HEK293 (cell line): ENCODE results near the gene CIROP.

Experiments
- CTCF ChIA-PET: fragments of 350-600 bp; formaldehyde crosslinking; extraction: SDS; loops from one replicate; lab custom pipeline; 2021; ENCODE audit warnings: antibody characterized with exemption; lab: Yijun Ruan, JAX
- POLR2A ChIA-PET: fragments of 300-600 bp; formaldehyde crosslinking; extraction: SDS; loops from one replicate; lab custom pipeline; 2020; ENCODE audit warnings: antibody characterized with exemption, inconsistent platforms; lab: Yijun Ruan, JAX
- H3K27ac ChIP-seq: fragments of 200-500 bp; sonication (Bioruptor generic); 2 replicates; pipeline ENCODE4 v1.5.1; 2014; ENCODE audit warnings: low read depth, low read length, control low read depth, inconsistent platforms; ENCODE audit errors: extremely low read depth
- H3K36me3 ChIP-seq, 2 experiments: fragments of 200-500 bp in 1 of 2; sonication (Bioruptor generic) in 1 of 2; 1 replicate in 1 of 2; 2 replicates in 1 of 2; pipeline ENCODE4 v1.5.1; 2014 to 2017; ENCODE audit warnings: inconsistent platforms in 2 of 2, low read length in 2 of 2; ENCODE audit not compliant: control insufficient read depth in 2 of 2, insufficient read depth in 1 of 2
- H3K4me1 ChIP-seq: fragments of 200-500 bp; sonication (Bioruptor generic); 2 replicates; pipeline ENCODE4 v1.5.1; 2014; ENCODE audit warnings: mild to moderate bottlenecking, low read length, inconsistent platforms; ENCODE audit not compliant: control insufficient read depth, insufficient read depth
- H3K4me3 ChIP-seq: 2 replicates; pipeline ENCODE4 v1.5.1; 2011; ENCODE audit warnings: low read depth, mild to moderate bottlenecking, control low read depth, low read length, moderate library complexity
- H3K9me3 ChIP-seq: fragments of 200-500 bp; sonication (Bioruptor generic); 2 replicates; pipeline ENCODE4 v1.5.1; 2014; ENCODE audit warnings: low read depth, low read length, inconsistent platforms; ENCODE audit not compliant: control insufficient read depth, insufficient read depth
- CTCF ChIP-seq: fragments of 450-650 bp; formaldehyde crosslinking; IDR thresholded peaks from 2 replicates; pipeline ENCODE4 v1.5.1; 2016; ENCODE audit warnings: missing biosample characterization, missing genetic modification characterization
- KLF16 ChIP-seq: fragments of 450-650 bp; formaldehyde crosslinking; IDR thresholded peaks from 2 replicates; pipeline ENCODE4 v1.5.1; 2017; ENCODE audit warnings: missing biosample characterization, missing genetic modification characterization
- PRDM1 ChIP-seq: fragments of 450-650 bp; formaldehyde crosslinking; IDR thresholded peaks from 2 replicates; pipeline ENCODE4; 2016; ENCODE audit warnings: missing biosample characterization, missing genetic modification characterization
- SALL2 ChIP-seq: fragments of 450-650 bp; formaldehyde crosslinking; IDR thresholded peaks from 2 replicates; pipeline ENCODE4 v1.5.0; 2017; ENCODE audit warnings: missing biosample characterization, mild to moderate bottlenecking, missing genetic modification characterization, borderline replicate concordance
- ZBTB10 ChIP-seq: fragments of 450-650 bp; formaldehyde crosslinking; IDR thresholded peaks from 2 replicates; pipeline ENCODE4 v1.5.1; 2016; ENCODE audit warnings: missing biosample characterization, missing genetic modification characterization
- ZIC2 ChIP-seq: fragments of 450-650 bp; formaldehyde crosslinking; IDR thresholded peaks from 2 replicates; pipeline ENCODE4 v1.5.1; 2016; ENCODE audit warnings: missing biosample characterization, missing genetic modification characterization
- ZNF140 ChIP-seq: fragments of 450-650 bp; formaldehyde crosslinking; IDR thresholded peaks from 2 replicates; pipeline ENCODE4 v1.5.1; 2016; ENCODE audit warnings: missing biosample characterization, missing genetic modification characterization
- ZNF23 ChIP-seq: fragments of 450-650 bp; formaldehyde crosslinking; IDR thresholded peaks from 2 replicates; pipeline ENCODE4 v1.5.1; 2016; ENCODE audit warnings: missing biosample characterization, missing genetic modification characterization, borderline replicate concordance
- ZNF404 ChIP-seq: fragments of 450-650 bp; formaldehyde crosslinking; IDR thresholded peaks from 2 replicates; pipeline ENCODE4 v1.5.1; 2017; ENCODE audit warnings: missing biosample characterization, missing genetic modification characterization
- ZNF416 ChIP-seq: fragments of 450-650 bp; formaldehyde crosslinking; IDR thresholded peaks from 2 replicates; pipeline ENCODE4 v1.5.1; 2016; ENCODE audit warnings: missing biosample characterization, missing genetic modification characterization
- ZNF513 ChIP-seq: fragments of 450-650 bp; IDR thresholded peaks from 2 replicates; pipeline ENCODE4 v1.5.1; 2018; ENCODE audit warnings: missing biosample characterization, missing genetic modification characterization
- ZNF529 ChIP-seq: fragments of 450-650 bp; formaldehyde crosslinking; IDR thresholded peaks from 2 replicates; pipeline ENCODE4 v1.5.1; 2017; ENCODE audit warnings: missing genetic modification characterization, missing biosample characterization; ENCODE audit not compliant: insufficient replicate concordance
- ZNF530 ChIP-seq: fragments of 450-650 bp; formaldehyde crosslinking; IDR thresholded peaks from 2 replicates; pipeline ENCODE4 v1.5.1; 2016; ENCODE audit warnings: low read depth, missing biosample characterization, missing genetic modification characterization
- ZNF677 ChIP-seq: fragments of 450-650 bp; IDR thresholded peaks from 2 replicates; pipeline ENCODE4 v1.5.0; 2018; ENCODE audit warnings: missing biosample characterization, mild to moderate bottlenecking, missing genetic modification characterization, moderate library complexity
- ZNF747 ChIP-seq: fragments of 450-650 bp; formaldehyde crosslinking; IDR thresholded peaks from 2 replicates; pipeline ENCODE4 v1.5.1; 2016; ENCODE audit warnings: missing biosample characterization, missing genetic modification characterization
- ZNF776 ChIP-seq: fragments of 450-650 bp; formaldehyde crosslinking; IDR thresholded peaks from 2 replicates; pipeline ENCODE4 v1.5.0; 2017; ENCODE audit warnings: missing biosample characterization, missing genetic modification characterization, borderline replicate concordance
- ZSCAN5A ChIP-seq: fragments of 450-650 bp; formaldehyde crosslinking; IDR thresholded peaks from 2 replicates; pipeline ENCODE4 v1.5.1; 2016; ENCODE audit warnings: missing biosample characterization, missing genetic modification characterization
- TF ChIP-seq, protein P1 (sequence below): fragments of 450-650 bp; formaldehyde crosslinking; IDR thresholded peaks from 2 replicates; pipeline ENCODE4 v1.5.1; 2016; ENCODE audit warnings: missing biosample characterization, missing genetic modification characterization, low read depth

Gene CIROP

GRCh38 chr14:23114669-23115038 lies 9.9 kb upstream of the CIROP start:
- Histone ChIP-seq H3K27ac (no peak overlapping the region), H3K4me3 (no peak overlapping the region), H3K36me3 (no peaks in the 10 kb centered on the region), H3K4me1 (no peaks in the 10 kb centered on the region; the same call in 1 of the 2 replicates), H3K9me3 (no peaks in the 10 kb centered on the region)
- TF ChIP-seq ZSCAN5A (tag by site-specific recombination), result no peak
- TF ChIP-seq CTCF (tag by site-specific recombination), result peak; percentile 43
- CTCF ChIA-PET, result interaction anchor here (0.7 to 3.3 kb wide), 3 partner anchors 46 to 128 kb away, joined by 3 to 16 read pairs (median 4); no protein-coding TSS in a partner anchor
- POLR2A ChIA-PET, result interaction anchor here (1.8 kb wide), 1 partner anchor 20 kb away, joined by 9 read pairs; the partner anchor contains the start of genes ACIN1 and C14orf119

DNA sequence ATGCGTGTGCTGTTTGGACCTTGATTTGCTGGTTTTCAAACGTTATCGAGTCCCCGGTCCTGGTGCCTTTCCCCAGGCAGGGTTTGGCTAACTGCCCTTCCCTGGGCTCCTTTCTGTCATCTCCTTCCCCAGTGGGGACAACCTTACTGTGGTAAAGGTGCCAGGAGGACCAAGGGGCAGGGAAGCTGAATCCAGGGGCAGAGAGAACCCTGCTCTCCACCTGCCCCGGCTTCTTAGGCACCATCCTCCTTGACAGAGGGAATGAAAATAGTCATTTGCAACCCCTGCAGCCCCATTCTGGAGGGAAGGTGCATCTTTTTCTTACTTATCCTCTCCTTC lies 9.3 kb upstream of the CIROP start:
- POLR2A ChIA-PET, result interaction anchor here (2.4 kb wide), 1 partner anchor 19 kb away, joined by 8 read pairs; the partner anchor contains the start of genes ACIN1 and C14orf119
- Histone ChIP-seq H3K4me1 (no peaks in the 10 kb centered on the region; the same call in 1 of the 2 replicates), H3K27ac (no peak overlapping the region), H3K36me3 (no peaks in the 10 kb centered on the region), H3K4me3 (no peak overlapping the region)
- CTCF ChIA-PET, result interaction anchor here (0.7 to 3.3 kb wide), 3 partner anchors 46 to 128 kb away, joined by 3 to 16 read pairs (median 4); no protein-coding TSS in a partner anchor
- TF ChIP-seq ZNF404 (tag by site-specific recombination), result no peak
- no peak for TF ChIP-seq ZNF747 (tag by site-specific recombination)
- TF ChIP-seq ZNF776 (tag by site-specific recombination), result no peak
- TF ChIP-seq ZNF23 (tag by site-specific recombination), result no peak
- TF ChIP-seq ZNF529 (tag by site-specific recombination), result no peak
- TF ChIP-seq, protein P1, sequence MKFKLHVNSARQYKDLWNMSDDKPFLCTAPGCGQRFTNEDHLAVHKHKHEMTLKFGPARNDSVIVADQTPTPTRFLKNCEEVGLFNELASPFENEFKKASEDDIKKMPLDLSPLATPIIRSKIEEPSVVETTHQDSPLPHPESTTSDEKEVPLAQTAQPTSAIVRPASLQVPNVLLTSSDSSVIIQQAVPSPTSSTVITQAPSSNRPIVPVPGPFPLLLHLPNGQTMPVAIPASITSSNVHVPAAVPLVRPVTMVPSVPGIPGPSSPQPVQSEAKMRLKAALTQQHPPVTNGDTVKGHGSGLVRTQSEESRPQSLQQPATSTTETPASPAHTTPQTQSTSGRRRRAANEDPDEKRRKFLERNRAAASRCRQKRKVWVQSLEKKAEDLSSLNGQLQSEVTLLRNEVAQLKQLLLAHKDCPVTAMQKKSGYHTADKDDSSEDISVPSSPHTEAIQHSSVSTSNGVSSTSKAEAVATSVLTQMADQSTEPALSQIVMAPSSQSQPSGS (tag by site-specific recombination), result no peak
- no peak for TF ChIP-seq KLF16 (tag by site-specific recombination)
- no peak for TF ChIP-seq ZIC2 (tag by site-specific recombination)
- TF ChIP-seq ZNF530 (tag by site-specific recombination), result no peak
- no peak for TF ChIP-seq ZNF677 (tag by site-specific recombination)
- TF ChIP-seq, all 188 proteins: peak for 0
- no peaks in the 10 kb centered on the region for H3K9me3 ChIP-seq

DNA sequence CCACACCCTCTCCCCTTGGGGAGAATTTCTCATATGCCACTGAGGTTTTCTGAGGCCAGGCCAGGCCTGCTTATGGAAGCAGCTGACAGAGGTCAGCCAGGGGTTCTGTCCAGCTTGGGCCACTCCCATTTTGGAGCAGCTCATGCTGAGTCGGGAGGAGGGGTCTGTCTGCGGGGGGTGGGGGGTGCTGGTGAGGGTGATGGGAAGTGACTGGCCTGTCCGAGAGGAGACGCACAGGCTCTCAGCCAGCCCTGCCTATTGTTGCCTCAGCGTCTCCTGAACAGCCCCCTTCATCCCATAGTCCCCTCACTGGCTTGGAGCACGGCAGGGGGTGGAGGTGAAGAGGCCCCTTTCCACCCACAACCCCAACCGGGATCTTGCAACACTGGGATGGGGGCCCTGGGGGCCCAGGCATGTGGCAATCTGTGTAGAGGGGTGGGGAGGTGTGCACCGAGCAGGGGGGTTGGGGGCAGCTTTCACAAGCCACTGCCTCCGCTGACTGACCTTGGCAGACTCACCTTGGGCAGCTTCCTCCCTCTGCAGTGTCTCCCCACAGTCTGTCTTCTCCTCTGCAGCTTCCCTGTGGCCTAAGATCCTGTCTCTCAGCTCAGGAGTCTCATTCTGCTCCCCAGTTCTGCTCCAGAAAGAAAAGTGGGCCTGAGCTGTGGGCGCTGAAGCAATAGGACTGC lies 8.8 kb upstream of the CIROP start:
- no peak overlapping the region for H3K27ac ChIP-seq
- H3K4me3 ChIP-seq, result no peak overlapping the region
- no peaks in the 10 kb centered on the region for H3K9me3 ChIP-seq
- H3K4me1 ChIP-seq, result no peaks in the 10 kb centered on the region; the same call in 1 of the 2 replicates
- no peaks in the 10 kb centered on the region for H3K36me3 ChIP-seq
- ChIA-PET CTCF (interaction anchor here (0.6 to 5.7 kb wide), 8 partner anchors 8 to 266 kb away, joined by 3 to 35 read pairs (median 5); partner anchors contain the start of genes ACIN1 and C14orf119), POLR2A (interaction anchor here (0.6 to 2.4 kb wide), 3 partner anchors 19 to 455 kb away, joined by 3 to 8 read pairs (median 3); partner anchors contain the start of genes ACIN1, AJUBA and C14orf119)
- TF ChIP-seq ZNF513 (tag by site-specific recombination) (no peak), ZNF416 (tag by site-specific recombination) (no peak), ZNF140 (tag by site-specific recombination) (no peak), ZIC2 (tag by site-specific recombination) (peak; percentile 22; the same call in 1 of the 2 replicates), ZBTB10 (tag by site-specific recombination) (no peak), SALL2 (tag by site-specific recombination) (no peak), PRDM1 (tag by site-specific recombination) (no peak)
